Measurements from ENCODE around the gene C16orf89.
"Not testable (repeated sequence)": the region's sequence is repeated elsewhere in the genome, so short reads cannot be mapped to it uniquely, and the experiment has no call there.

Gene C16orf89

GRCh38 chr16:5065813-5066212 is at the start of gene C16orf89:
Gene C16orf89, minus strand, starts transcription at chr16:5065956. Its CDS starts 48 bp downstream, at chr16:5065908.
- no peak for DNase-seq

- DNase-seq = not testable (repeated sequence)
These were observed 45.2 kb upstream of the C16orf89 start for GRCh38 chr16:5110933-5111332.

- DNase-seq = no peak
These were observed 42.9 kb upstream of the C16orf89 start for GRCh38 chr16:5108505-5109158.

GRCh38 chr16:5105039-5105438 is 39.3 kb upstream of the C16orf89 start:
- not testable (repeated sequence) for DNase-seq

- not testable (repeated sequence) for DNase-seq
These were observed 37.7 kb upstream of the C16orf89 start for GRCh38 chr16:5103296-5104032.

GRCh38 chr16:5099174-5099573 is 33.4 kb upstream of the C16orf89 start:
- not testable (repeated sequence) for DNase-seq

- DNase-seq = not testable (repeated sequence)
These were observed 32.7 kb upstream of the C16orf89 start for GRCh38 chr16:5098221-5099159.

- DNase-seq = peak; percentile 98
These were observed 31.9 kb upstream of the C16orf89 start, which contains the start of gene EEF2KMT for GRCh38 chr16:5097470-5098220. Gene EEF2KMT, minus strand, starts transcription at chr16:5097795. Its CDS starts 56 bp downstream, at chr16:5097739.

- DNase-seq = not testable (repeated sequence)
These were observed 31.3 kb upstream of the C16orf89 start for GRCh38 chr16:5097061-5097469.

- DNase-seq = not testable (repeated sequence)
These were observed 30.8 kb upstream of the C16orf89 start for GRCh38 chr16:5096437-5097060.

- not testable (repeated sequence) for DNase-seq
These were observed 29.5 kb upstream of the C16orf89 start for GRCh38 chr16:5095145-5095830.

GRCh38 chr16:5093746-5094145 is 28.0 kb upstream of the C16orf89 start:
- DNase-seq = not testable (repeated sequence)

- not testable (repeated sequence) for DNase-seq
These were observed 27.3 kb upstream of the C16orf89 start for GRCh38 chr16:5093081-5093480.

- not testable (repeated sequence) for DNase-seq
These were observed 24.8 kb upstream of the C16orf89 start for GRCh38 chr16:5090592-5090991.

- DNase-seq = not testable (repeated sequence)
These were observed 24.3 kb upstream of the C16orf89 start for GRCh38 chr16:5089911-5090555.

- DNase-seq = not testable (repeated sequence)
These were observed 23.2 kb upstream of the C16orf89 start for GRCh38 chr16:5088936-5089335.

GRCh38 chr16:5088086-5088790 is 22.5 kb upstream of the C16orf89 start:
- not testable (repeated sequence) for DNase-seq

GRCh38 chr16:5085716-5086115 is 20.0 kb upstream of the C16orf89 start:
- not testable (repeated sequence) for DNase-seq

GRCh38 chr16:5084802-5085201 is 19.0 kb upstream of the C16orf89 start:
- DNase-seq = not testable (repeated sequence)
